Natural killer cell treated with Interleukin-12 subunit alpha and Interleukin-12 subunit beta and Interleukin-15 and Interleukin-18, amount 100 ng/mL, for 72 hours (primary cell): ENCODE data around the gene LRRC18. TPM values are rescaled to one million over a fixed set of nuclear protein-coding genes. Genes with fewer than 3 reads are reported as not detected.

Experiments used
- ATAC-seq, 2 donors: fragments of 150-1000 bp; cut with Tn5 transposase in 1 of 2; sonication (Bioruptor Pico), chemical (Tn5 transposase) in 1 of 2; 2 replicates each; pipeline ENCODE4 v1.10.0; 2021
- DNase-seq: peaks from one replicate; pipeline ENCODE4 v3.0.0; 2022; ENCODE audit warnings: low spot score
- H3K27ac Mint-ChIP-seq, 2 donors: 1 replicate in 1 of 2; 2 replicates in 1 of 2; pipeline ENCODE4 v1.8.0; 2022; ENCODE audit warnings: mixed read lengths in 2 of 2, mild to moderate bottlenecking in 1 of 2, moderate library complexity in 1 of 2
- H3K27me3 Mint-ChIP-seq, 2 donors: 1 replicate in 1 of 2; 2 replicates in 1 of 2; pipeline ENCODE4 v1.8.0; 2022; ENCODE audit warnings: mixed read lengths in 2 of 2
- H3K36me3 Mint-ChIP-seq: one replicate; pipeline ENCODE4 v1.8.0; 2022; ENCODE audit warnings: mixed read lengths
- H3K4me1 Mint-ChIP-seq, 2 donors: 1 replicate in 1 of 2; 2 replicates in 1 of 2; pipeline ENCODE4 v1.8.0; 2022; ENCODE audit warnings: low read depth in 2 of 2, mixed read lengths in 2 of 2, mild to moderate bottlenecking in 1 of 2
- H3K4me3 Mint-ChIP-seq: one replicate; pipeline ENCODE4 v1.8.0; 2022; ENCODE audit warnings: mixed read lengths
- H3K9me3 Mint-ChIP-seq: 2 replicates; pipeline ENCODE4 v1.8.0; 2022; ENCODE audit warnings: mixed read lengths
- total RNA-seq, 2 donors: library from RNA; stranded (reverse); gene quantifications; one replicate each; pipeline ENCODE4 v1.2.3, GENCODE V29; 2022

The LRRC18 gene
- total RNA-seq, result not detected

- no peak within 1 kb of the TSS for H3K27ac Mint-ChIP-seq
- ATAC-seq (no peak), DNase-seq (no peak)
- H3K9me3 Mint-ChIP-seq, result no peaks in the 10 kb centered on the region
- no peak within 1 kb of the TSS for H3K4me3 Mint-ChIP-seq
- H3K27me3 Mint-ChIP-seq, result no peaks in the 10 kb centered on the region
- no peaks in the 10 kb centered on the region for H3K4me1 Mint-ChIP-seq
- H3K36me3 Mint-ChIP-seq, result no peaks in the 10 kb centered on the region
These were observed at the start of gene LRRC18 for GRCh38 chr10:48939790-48940325. TSS of gene LRRC18 (minus strand) at chr10:48939840. CDS start at chr10:48914155, 25,685 bp downstream.

- no peak overlapping the region for H3K27ac Mint-ChIP-seq
- no peaks in the 10 kb centered on the region for H3K36me3 Mint-ChIP-seq
- DNase-seq (no peak), ATAC-seq (peak in 1 of 2 donors; percentile 51)
- H3K4me1 Mint-ChIP-seq, result no peaks in the 10 kb centered on the region
- no peak overlapping the region for H3K4me3 Mint-ChIP-seq
- H3K27me3 Mint-ChIP-seq, result no peaks in the 10 kb centered on the region
- no peaks in the 10 kb centered on the region for H3K9me3 Mint-ChIP-seq
These were observed 46.0 kb upstream of the LRRC18 start for GRCh38 chr10:48985621-48986158.

- Mint-ChIP-seq H3K36me3 (no peaks in the 10 kb centered on the region), H3K4me1 (no peaks in the 10 kb centered on the region), H3K9me3 (no peaks in the 10 kb centered on the region), H3K27ac (no peak overlapping the region), H3K4me3 (no peak overlapping the region), H3K27me3 (no peaks in the 10 kb centered on the region)
- ATAC-seq (no peak), DNase-seq (no peak)
These were observed 44.2 kb upstream of the LRRC18 start for GRCh38 chr10:48983648-48984351.

- Mint-ChIP-seq H3K27me3 (no peaks in the 10 kb centered on the region), H3K36me3 (no peaks in the 10 kb centered on the region), H3K27ac (no peak overlapping the region), H3K9me3 (no peaks in the 10 kb centered on the region), H3K4me1 (no peaks in the 10 kb centered on the region), H3K4me3 (no peak overlapping the region)
- ATAC-seq (no peak), DNase-seq (no peak)
These were observed 42.9 kb upstream of the LRRC18 start for GRCh38 chr10:48982584-48982983.

- Mint-ChIP-seq H3K9me3 (no peaks in the 10 kb centered on the region), H3K4me1 (no peaks in the 10 kb centered on the region), H3K27ac (no peak overlapping the region), H3K36me3 (no peaks in the 10 kb centered on the region), H3K27me3 (no peaks in the 10 kb centered on the region), H3K4me3 (no peak overlapping the region)
- DNase-seq (no peak), ATAC-seq (peak; percentile 60 to 65)
These were observed 41.8 kb upstream of the LRRC18 start for GRCh38 chr10:48981310-48981907.

GRCh38 chr10:48978318-48978717 lies 38.7 kb upstream of the LRRC18 start:
- Mint-ChIP-seq H3K36me3 (no peaks in the 10 kb centered on the region), H3K27me3 (peaks cover 4 to 9% of the 10 kb centered on the region in 2 donors), H3K4me3 (no peak overlapping the region), H3K27ac (no peak overlapping the region), H3K4me1 (no peaks in the 10 kb centered on the region), H3K9me3 (no peaks in the 10 kb centered on the region)
- ATAC-seq, result peak in 1 of 2 donors; percentile 10
- DNase-seq, result no peak

- H3K9me3 Mint-ChIP-seq, result no peaks in the 10 kb centered on the region
- H3K4me1 Mint-ChIP-seq, result no peaks in the 10 kb centered on the region
- no peaks in the 10 kb centered on the region for H3K36me3 Mint-ChIP-seq
- no peak for ATAC-seq
- H3K27ac Mint-ChIP-seq, result no peak overlapping the region
- peaks cover 8 to 21% of the 10 kb centered on the region in 2 donors for H3K27me3 Mint-ChIP-seq
- DNase-seq, result no peak
- no peak overlapping the region for H3K4me3 Mint-ChIP-seq
These were observed 36.6 kb upstream of the LRRC18 start for GRCh38 chr10:48976196-48976595.

GRCh38 chr10:48974510-48975156 lies 35.0 kb upstream of the LRRC18 start:
- Mint-ChIP-seq H3K9me3 (no peaks in the 10 kb centered on the region), H3K4me1 (no peaks in the 10 kb centered on the region), H3K27ac (no peak overlapping the region), H3K4me3 (no peak overlapping the region), H3K36me3 (no peaks in the 10 kb centered on the region), H3K27me3 (peaks cover 8 to 21% of the 10 kb centered on the region in 2 donors)
- no peak for DNase-seq
- peak in 1 of 2 donors; percentile 31 for ATAC-seq

- ATAC-seq (no peak), DNase-seq (no peak)
- no peaks in the 10 kb centered on the region for H3K36me3 Mint-ChIP-seq
- H3K4me1 Mint-ChIP-seq, result no peaks in the 10 kb centered on the region
- H3K9me3 Mint-ChIP-seq, result no peaks in the 10 kb centered on the region
- no peak overlapping the region for H3K27ac Mint-ChIP-seq
- no peak overlapping the region for H3K4me3 Mint-ChIP-seq
- peaks cover 8 to 21% of the 10 kb centered on the region in 2 donors for H3K27me3 Mint-ChIP-seq
These were observed 33.4 kb upstream of the LRRC18 start for GRCh38 chr10:48973065-48973464.

GRCh38 chr10:48970654-48971053 lies 31.0 kb upstream of the LRRC18 start:
- ATAC-seq (no peak), DNase-seq (no peak)
- no peaks in the 10 kb centered on the region for H3K9me3 Mint-ChIP-seq
- H3K27me3 Mint-ChIP-seq, result peaks cover 9 to 26% of the 10 kb centered on the region in 2 donors
- no peak overlapping the region for H3K27ac Mint-ChIP-seq
- H3K36me3 Mint-ChIP-seq, result no peaks in the 10 kb centered on the region
- H3K4me3 Mint-ChIP-seq, result no peak overlapping the region
- no peaks in the 10 kb centered on the region for H3K4me1 Mint-ChIP-seq

GRCh38 chr10:48970046-48970445 lies 30.4 kb upstream of the LRRC18 start:
- no peak for ATAC-seq
- DNase-seq, result no peak
- Mint-ChIP-seq H3K9me3 (no peaks in the 10 kb centered on the region), H3K36me3 (no peaks in the 10 kb centered on the region), H3K27me3 (peaks cover 7 to 20% of the 10 kb centered on the region in 2 donors), H3K27ac (no peak overlapping the region), H3K4me3 (no peak overlapping the region), H3K4me1 (no peaks in the 10 kb centered on the region)

GRCh38 chr10:48968036-48968435 lies 28.4 kb upstream of the LRRC18 start:
- peaks cover 5 to 18% of the 10 kb centered on the region in 2 donors for H3K27me3 Mint-ChIP-seq
- no peaks in the 10 kb centered on the region for H3K9me3 Mint-ChIP-seq
- no peak overlapping the region for H3K4me3 Mint-ChIP-seq
- no peak overlapping the region for H3K27ac Mint-ChIP-seq
- ATAC-seq (no peak), DNase-seq (no peak)
- H3K4me1 Mint-ChIP-seq, result no peaks in the 10 kb centered on the region
- no peaks in the 10 kb centered on the region for H3K36me3 Mint-ChIP-seq

- Mint-ChIP-seq H3K4me1 (no peaks in the 10 kb centered on the region), H3K27me3 (peaks cover 7 to 8% of the 10 kb centered on the region in 2 donors)
- no peak for DNase-seq
These were observed 25.8 kb upstream of the LRRC18 start for GRCh38 chr10:48965460-48965859.

GRCh38 chr10:48964038-48964437 lies 24.4 kb upstream of the LRRC18 start:
- Mint-ChIP-seq H3K4me1 (no peaks in the 10 kb centered on the region), H3K4me3 (no peak overlapping the region), H3K27me3 (peaks cover 7 to 8% of the 10 kb centered on the region in 2 donors), H3K27ac (no peak overlapping the region), H3K9me3 (no peaks in the 10 kb centered on the region), H3K36me3 (no peaks in the 10 kb centered on the region)
- no peak for ATAC-seq
- DNase-seq, result no peak

More at GRCh38 chr10:48965460-48965859, 25.8 kb upstream of the LRRC18 start:
- Mint-ChIP-seq H3K9me3 (no peaks in the 10 kb centered on the region), H3K27ac (no peak overlapping the region), H3K36me3 (no peaks in the 10 kb centered on the region), H3K4me3 (no peak overlapping the region)
- ATAC-seq, result no peak
